Left lung (tissue), 10 donors: ENCODE measurements around the gene LIMK1. TPM values are rescaled to one million over a fixed set of nuclear protein-coding genes. Genes with fewer than 3 reads are reported as not detected.

Experiments used
- ATAC-seq: fragments of 200-7000 bp; cut with Tn5 transposase; one replicate; pipeline ENCODE4 v1.9.1; 2020; ENCODE audit warnings: moderate library complexity
- DNase-seq, 4 donors: peaks; one replicate each; pipeline ENCODE4 v3.0.0-alpha.2; 2013 to 2020
- H3K27ac ChIP-seq, 2 donors: fragments of 200-600 bp; sonication (generic) in 1 of 2; one replicate each; pipeline versions ENCODE4 v1.5.0 to v1.8.0; 2020 to 2021
- H3K27me3 ChIP-seq, 2 donors: fragments of 200-600 bp; sonication (generic) in 1 of 2; one replicate each; pipeline versions ENCODE4 v1.5.0 to v1.8.0; 2020 to 2021
- H3K36me3 ChIP-seq, 2 donors: fragments of 200-600 bp; sonication (generic) in 1 of 2; one replicate each; pipeline versions ENCODE4 v1.5.0 to v1.8.0; 2020 to 2021
- H3K4me1 ChIP-seq, 2 donors: fragments of 200-600 bp; one replicate each; pipeline ENCODE4 v1.8.0; 2021
- H3K4me3 ChIP-seq, 2 donors: fragments of 200-600 bp; sonication (generic) in 1 of 2; one replicate each; pipeline versions ENCODE4 v1.5.0 to v1.8.0; 2020 to 2021; ENCODE audit warnings: mild to moderate bottlenecking in 1 of 2
- H3K9me3 ChIP-seq, 2 donors: fragments of 200-600 bp; sonication (generic) in 1 of 2; one replicate each; pipeline versions ENCODE4 v1.5.0 to v1.8.0; 2020 to 2021
- CTCF ChIP-seq, 2 donors: fragments of 200-600 bp; sonication (generic) in 1 of 2; IDR thresholded peaks; one replicate each; pipeline versions ENCODE4 v1.5.0 to v1.8.0; 2021; ENCODE audit warnings: antibody characterized with exemption in 2 of 2
- intact Hi-C, 2 donors: fragments of 100-400 bp; cut with DNase I; formaldehyde crosslinking; loops; one replicate each; pipeline versions ENCODE4 v1.11.2 to v1.14.2; 2022
- polyA plus RNA-seq, 6 donors: library from polyadenylated mRNA; unstranded; fragments of 120-200 nt; gene quantifications; one replicate each; pipeline ENCODE4 v1.2.1, GENCODE V29; 2013; ENCODE audit not compliant: insufficient read length in 6 of 6
- total RNA-seq, 2 donors: library from RNA; stranded (reverse); fragmentation: NEBNext Ultra II Directional; extraction: Animal tissue kit (Norgen Biotek cat#: 25700); gene quantifications; one replicate each; pipeline ENCODE4 v1.2.1, GENCODE V29; 2021
- donor health status: DM: no; HTN: yes; CAD: no.
- donor health status: DM: no; HTN: no; CAD: no.

The LIMK1 gene
- total and polyA plus RNA-seq, 8 donors, result 17.4 to 47.2 (median 25.1) TPM

- H3K4me1 ChIP-seq, result peaks cover 0 to 5% of the 10 kb centered on the region in 2 donors
- no peaks in the 10 kb centered on the region for H3K27me3 ChIP-seq
- TF ChIP-seq CTCF (IDR thresholded peaks at IDR 0.05), result no peak
- DNase-seq (no peak), ATAC-seq (no peak)
- H3K27ac ChIP-seq, result no peak overlapping the region
- H3K4me3 ChIP-seq, result no peak overlapping the region
- intact Hi-C loops, result no loop called here
- no peaks in the 10 kb centered on the region for H3K36me3 ChIP-seq
- peaks cover 0 to 4% of the 10 kb centered on the region in 2 donors for H3K9me3 ChIP-seq
These were observed 59.8 kb downstream of the LIMK1 start for GRCh38 chr7:74143383-74143782.

- Histone ChIP-seq H3K27ac (no peak overlapping the region), H3K9me3 (peaks cover 0 to 4% of the 10 kb centered on the region in 2 donors), H3K36me3 (no peaks in the 10 kb centered on the region), H3K4me3 (no peak overlapping the region), H3K27me3 (no peaks in the 10 kb centered on the region), H3K4me1 (no peaks in the 10 kb centered on the region)
- DNase-seq, result no peak
- no peak for ATAC-seq
- intact Hi-C loops, result no loop called here
- TF ChIP-seq CTCF (IDR thresholded peaks at IDR 0.05), result no peak
These were observed 64.9 kb downstream of the LIMK1 start for GRCh38 chr7:74148491-74148890.

GRCh38 chr7:74149071-74149470 lies 65.5 kb downstream of the LIMK1 start:
- no peak overlapping the region for H3K4me3 ChIP-seq
- no peak for ATAC-seq
- no peaks in the 10 kb centered on the region for H3K36me3 ChIP-seq
- no peak for DNase-seq
- intact Hi-C loops, result no loop called here
- TF ChIP-seq CTCF (IDR thresholded peaks at IDR 0.05), result no peak
- H3K27ac ChIP-seq, result no peak overlapping the region
- no peaks in the 10 kb centered on the region for H3K27me3 ChIP-seq
- peaks cover 0 to 4% of the 10 kb centered on the region in 2 donors for H3K9me3 ChIP-seq
- no peaks in the 10 kb centered on the region for H3K4me1 ChIP-seq

- ATAC-seq, result no peak
- TF ChIP-seq CTCF (IDR thresholded peaks at IDR 0.05), result no peak
- H3K36me3 ChIP-seq, result no peaks in the 10 kb centered on the region
- no peak overlapping the region for H3K27ac ChIP-seq
- no peaks in the 10 kb centered on the region for H3K27me3 ChIP-seq
- H3K4me1 ChIP-seq, result no peaks in the 10 kb centered on the region
- peaks cover 0 to 4% of the 10 kb centered on the region in 2 donors for H3K9me3 ChIP-seq
- intact Hi-C loops, result no loop called here
- no peak overlapping the region for H3K4me3 ChIP-seq
- DNase-seq, result no peak
These were observed 66.0 kb downstream of the LIMK1 start for GRCh38 chr7:74149603-74150002.

DNA sequence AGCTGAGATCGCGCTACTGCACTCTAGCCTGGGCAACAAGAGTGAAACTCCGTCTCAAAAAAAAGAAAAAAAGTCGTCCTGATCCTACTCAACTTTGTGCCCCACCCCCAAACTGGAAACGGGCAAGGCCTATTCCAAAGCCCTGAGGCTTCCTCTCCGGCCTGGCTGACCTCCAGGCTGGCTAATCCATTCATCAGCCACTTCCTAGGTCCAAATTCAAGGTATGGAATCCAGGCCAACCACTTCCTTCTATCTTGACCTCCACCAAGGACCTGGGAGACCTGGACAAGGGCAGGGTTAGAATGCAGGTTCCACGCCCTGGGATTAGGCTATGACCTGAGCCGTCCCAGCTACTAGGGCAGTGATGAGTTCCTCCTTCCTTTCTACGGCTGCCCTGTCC lies 70.1 kb downstream of the LIMK1 start:
- Histone ChIP-seq H3K4me3 (no peak overlapping the region), H3K4me1 (no peaks in the 10 kb centered on the region), H3K36me3 (no peaks in the 10 kb centered on the region), H3K27me3 (no peaks in the 10 kb centered on the region), H3K9me3 (no peaks in the 10 kb centered on the region), H3K27ac (no peak overlapping the region)
- no peak for ATAC-seq
- intact Hi-C loops, result no loop called here
- no peak for TF ChIP-seq CTCF (IDR thresholded peaks at IDR 0.05)
- no peak for DNase-seq
